SKM-1 treated with dmso at 0.1 percent for 144 hours (cell line): ENCODE data around the gene TSKU.

Source experiments
- DNase-seq: peaks from one replicate; lab custom pipeline; 2025; ENCODE audit not compliant: unreplicated experiment; lab: John Stamatoyannopoulos, UW

TSKU gene

GRCh38 chr11:76783294-76783895 lies at the start of gene TSKU:
TSKU (plus strand) TSS chr11:76783356; CDS start chr11:76795617, 12,261 bp downstream.
- no peak for DNase-seq

- DNase-seq, result peak; percentile 42
Measured at GRCh38 chr11:76733906-76734305, 49.2 kb upstream of the TSKU start.

- no peak for DNase-seq
Measured at GRCh38 chr11:76734456-76735420, 48.4 kb upstream of the TSKU start.

- no peak for DNase-seq
Measured at GRCh38 chr11:76735841-76736240, 47.3 kb upstream of the TSKU start.

- DNase-seq, result no peak
Measured at GRCh38 chr11:76736266-76736665, 46.9 kb upstream of the TSKU start.

- DNase-seq, result no peak
Measured at GRCh38 chr11:76736773-76737495, 46.2 kb upstream of the TSKU start.

- no peak for DNase-seq
Measured at GRCh38 chr11:76738618-76739240, 44.4 kb upstream of the TSKU start.

- DNase-seq, result no peak
Measured at GRCh38 chr11:76739798-76740197, 43.4 kb upstream of the TSKU start.

- DNase-seq, result no peak
Measured at GRCh38 chr11:76740772-76741171, 42.4 kb upstream of the TSKU start.

- no peak for DNase-seq
Measured at GRCh38 chr11:76742902-76743301, 40.3 kb upstream of the TSKU start.

GRCh38 chr11:76744186-76745043 lies 38.7 kb upstream of the TSKU start:
- DNase-seq, result peak; percentile 10

- DNase-seq, result no peak
Measured at GRCh38 chr11:76745044-76745376, 38.1 kb upstream of the TSKU start.

- no peak for DNase-seq
Measured at GRCh38 chr11:76745561-76746207, 37.5 kb upstream of the TSKU start.

GRCh38 chr11:76747153-76747914 lies 35.8 kb upstream of the TSKU start:
- no peak for DNase-seq

GRCh38 chr11:76747915-76748860 lies 35.0 kb upstream of the TSKU start:
- no peak for DNase-seq

GRCh38 chr11:76748948-76749347 lies 34.2 kb upstream of the TSKU start:
- DNase-seq, result no peak

GRCh38 chr11:76750067-76750466 lies 33.1 kb upstream of the TSKU start:
- DNase-seq, result no peak

- DNase-seq, result no peak
Measured at GRCh38 chr11:76750746-76751145, 32.4 kb upstream of the TSKU start.
